DND-41 (cell line): Measurements from ENCODE around the gene PLIN3.
A peak's percentile ranks its signal among the peaks of the same experiment; 100 is the strongest.

ENCODE experiments used
- ATAC-seq: fragments of 200-7000 bp; cut with Tn5 transposase; 3 replicates; pipeline ENCODE4 v1.9.1; 2021; ENCODE audit warnings: low read depth; ENCODE audit not compliant: insufficient read depth
- DNase-seq: peaks from one replicate; pipeline ENCODE4 v3.0.0-alpha.2; 2020
- H2AFZ ChIP-seq: 2 replicates; pipeline ENCODE4 v1.6.0; 2012; ENCODE audit warnings: low read depth, low read length
- H3K27ac ChIP-seq: 2 replicates; pipeline ENCODE4 v1.5.1; 2012; ENCODE audit warnings: low read length, inconsistent platforms
- H3K27me3 ChIP-seq: fragments of 200-600 bp; sonication (generic); 2 replicates; pipeline ENCODE4 v1.6.0; 2012; ENCODE audit warnings: low read length, mild to moderate bottlenecking, inconsistent platforms; ENCODE audit not compliant: insufficient read depth, poor library complexity
- H3K36me3 ChIP-seq: 2 replicates; pipeline ENCODE4 v1.5.1; 2012; ENCODE audit warnings: low read length, inconsistent platforms; ENCODE audit not compliant: insufficient read depth
- H3K4me1 ChIP-seq: 2 replicates; pipeline ENCODE4 v1.5.1; 2012; ENCODE audit warnings: mild to moderate bottlenecking, low read length; ENCODE audit not compliant: insufficient read depth
- H3K4me2 ChIP-seq: 2 replicates; pipeline ENCODE4 v1.6.0; 2012; ENCODE audit warnings: mild to moderate bottlenecking, moderate library complexity, low read length, inconsistent platforms; ENCODE audit not compliant: insufficient read depth
- H3K4me3 ChIP-seq, 2 experiments: fragments of 200-600 bp in 1 of 2; shearing (Covaris generic) in 1 of 2; 2 replicates each; pipeline ENCODE4 v1.5.1; 2012 to 2016; ENCODE audit warnings: inconsistent platforms in 2 of 2, low read length in 2 of 2, mild to moderate bottlenecking in 2 of 2, low read depth in 1 of 2, moderate library complexity in 1 of 2
- H3K79me2 ChIP-seq: 2 replicates; pipeline ENCODE4 v1.6.0; 2012; ENCODE audit warnings: low read length, inconsistent platforms; ENCODE audit not compliant: insufficient read depth
- H3K9ac ChIP-seq: 2 replicates; pipeline ENCODE4 v1.6.0; 2012; ENCODE audit warnings: low read depth, mild to moderate bottlenecking, inconsistent platforms, low read length, moderate library complexity
- H3K9me3 ChIP-seq: 2 replicates; pipeline ENCODE4 v1.5.1; 2012; ENCODE audit warnings: low read length, moderate library complexity, mild to moderate bottlenecking, inconsistent platforms; ENCODE audit not compliant: insufficient read depth, severe bottlenecking
- H4K20me1 ChIP-seq: 2 replicates; pipeline ENCODE4 v1.6.0; 2012; ENCODE audit warnings: low read length; ENCODE audit not compliant: insufficient read depth
- EZH2 ChIP-seq: IDR thresholded peaks from 3 replicates; pipeline ENCODE4 v1.6.1; 2012; ENCODE audit warnings: borderline replicate concordance, low read depth, mild to moderate bottlenecking, moderate library complexity, low read length, inconsistent platforms; ENCODE audit not compliant: severe bottlenecking
- TF ChIP-seq, protein P1 (sequence below): IDR thresholded peaks from 2 replicates; pipeline ENCODE4 v1.5.1; 2012; ENCODE audit warnings: borderline replicate concordance, low read length, moderate library complexity, mild to moderate bottlenecking; ENCODE audit not compliant: poor library complexity, severe bottlenecking; ENCODE audit errors: extremely low read depth

PLIN3 gene

DNA sequence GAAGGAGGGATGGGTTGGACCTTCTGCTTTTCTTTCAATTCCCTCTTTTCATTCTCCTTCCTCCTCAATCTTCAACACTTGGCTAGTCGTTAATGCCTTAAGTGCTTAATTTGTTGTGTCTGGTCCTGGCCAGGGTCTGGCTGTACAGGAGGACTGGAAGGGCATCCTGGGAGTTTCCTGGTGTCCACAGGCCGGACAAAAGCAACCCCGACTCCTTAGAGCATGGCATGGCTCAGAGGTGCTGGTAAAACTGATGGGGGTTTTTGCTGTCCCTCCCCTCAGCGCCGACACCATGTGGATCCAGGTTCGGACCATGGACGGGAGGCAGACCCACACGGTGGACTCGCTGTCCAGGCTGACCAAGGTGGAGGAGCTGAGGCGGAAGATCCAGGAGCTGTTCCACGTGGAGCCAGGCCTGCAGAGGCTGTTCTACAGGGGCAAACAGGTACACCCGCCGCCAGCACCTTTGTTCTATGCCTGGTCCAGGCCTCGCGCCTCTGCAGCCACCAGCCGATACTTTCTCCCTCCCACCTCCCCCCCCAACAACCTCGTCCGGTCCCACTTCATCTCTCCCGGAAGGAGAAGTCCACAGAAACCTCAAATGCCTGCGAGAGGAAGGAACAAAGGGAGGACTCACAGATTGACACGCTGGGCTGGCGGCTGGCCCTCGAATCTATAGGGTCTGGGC is 43.3 kb upstream of the PLIN3 start:
- H3K4me2 ChIP-seq: peak overlapping the region; percentile 95
- no peak for ATAC-seq
- TF ChIP-seq EZH2: no peak
- TF ChIP-seq, protein P1, sequence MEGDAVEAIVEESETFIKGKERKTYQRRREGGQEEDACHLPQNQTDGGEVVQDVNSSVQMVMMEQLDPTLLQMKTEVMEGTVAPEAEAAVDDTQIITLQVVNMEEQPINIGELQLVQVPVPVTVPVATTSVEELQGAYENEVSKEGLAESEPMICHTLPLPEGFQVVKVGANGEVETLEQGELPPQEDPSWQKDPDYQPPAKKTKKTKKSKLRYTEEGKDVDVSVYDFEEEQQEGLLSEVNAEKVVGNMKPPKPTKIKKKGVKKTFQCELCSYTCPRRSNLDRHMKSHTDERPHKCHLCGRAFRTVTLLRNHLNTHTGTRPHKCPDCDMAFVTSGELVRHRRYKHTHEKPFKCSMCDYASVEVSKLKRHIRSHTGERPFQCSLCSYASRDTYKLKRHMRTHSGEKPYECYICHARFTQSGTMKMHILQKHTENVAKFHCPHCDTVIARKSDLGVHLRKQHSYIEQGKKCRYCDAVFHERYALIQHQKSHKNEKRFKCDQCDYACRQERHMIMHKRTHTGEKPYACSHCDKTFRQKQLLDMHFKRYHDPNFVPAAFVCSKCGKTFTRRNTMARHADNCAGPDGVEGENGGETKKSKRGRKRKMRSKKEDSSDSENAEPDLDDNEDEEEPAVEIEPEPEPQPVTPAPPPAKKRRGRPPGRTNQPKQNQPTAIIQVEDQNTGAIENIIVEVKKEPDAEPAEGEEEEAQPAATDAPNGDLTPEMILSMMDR: no peak
- peak overlapping the region; percentile 92 for H3K9ac ChIP-seq
- H3K79me2 ChIP-seq: peaks cover 59% of the 10 kb centered on the region
- no peaks in the 10 kb centered on the region for H3K27me3 ChIP-seq
- peak; percentile 64 for DNase-seq
- H3K9me3 ChIP-seq: no peaks in the 10 kb centered on the region
- peak overlapping the region; percentile 55 for H3K27ac ChIP-seq
- H4K20me1 ChIP-seq: peaks cover 55% of the 10 kb centered on the region
- H2AFZ ChIP-seq: peak overlapping the region; percentile 3; the same call in 1 of the 2 replicates
- H3K36me3 ChIP-seq: peaks cover 55% of the 10 kb centered on the region
- peak overlapping the region; percentile 29 to 61; a peak in 3 of 4 replicates for H3K4me3 ChIP-seq
- peaks cover 53% of the 10 kb centered on the region for H3K4me1 ChIP-seq

GRCh38 chr19:4909897-4910593 is 42.6 kb upstream of the PLIN3 start:
- Histone ChIP-seq H3K27ac (peak overlapping the region; percentile 88), H3K4me2 (peak overlapping the region; percentile 95), H2AFZ (peak overlapping the region; percentile 70), H3K9ac (peak overlapping the region; percentile 92), H4K20me1 (peaks cover 48% of the 10 kb centered on the region), H3K27me3 (no peaks in the 10 kb centered on the region), H3K4me3 (peak overlapping the region; percentile 29 to 61), H3K36me3 (peaks cover 48% of the 10 kb centered on the region), H3K79me2 (peaks cover 52% of the 10 kb centered on the region), H3K9me3 (no peaks in the 10 kb centered on the region), H3K4me1 (peaks cover 51% of the 10 kb centered on the region)
- DNase-seq: peak; percentile 97
- ATAC-seq: peak; percentile 82
- TF ChIP-seq, protein P1: no peak

DNA sequence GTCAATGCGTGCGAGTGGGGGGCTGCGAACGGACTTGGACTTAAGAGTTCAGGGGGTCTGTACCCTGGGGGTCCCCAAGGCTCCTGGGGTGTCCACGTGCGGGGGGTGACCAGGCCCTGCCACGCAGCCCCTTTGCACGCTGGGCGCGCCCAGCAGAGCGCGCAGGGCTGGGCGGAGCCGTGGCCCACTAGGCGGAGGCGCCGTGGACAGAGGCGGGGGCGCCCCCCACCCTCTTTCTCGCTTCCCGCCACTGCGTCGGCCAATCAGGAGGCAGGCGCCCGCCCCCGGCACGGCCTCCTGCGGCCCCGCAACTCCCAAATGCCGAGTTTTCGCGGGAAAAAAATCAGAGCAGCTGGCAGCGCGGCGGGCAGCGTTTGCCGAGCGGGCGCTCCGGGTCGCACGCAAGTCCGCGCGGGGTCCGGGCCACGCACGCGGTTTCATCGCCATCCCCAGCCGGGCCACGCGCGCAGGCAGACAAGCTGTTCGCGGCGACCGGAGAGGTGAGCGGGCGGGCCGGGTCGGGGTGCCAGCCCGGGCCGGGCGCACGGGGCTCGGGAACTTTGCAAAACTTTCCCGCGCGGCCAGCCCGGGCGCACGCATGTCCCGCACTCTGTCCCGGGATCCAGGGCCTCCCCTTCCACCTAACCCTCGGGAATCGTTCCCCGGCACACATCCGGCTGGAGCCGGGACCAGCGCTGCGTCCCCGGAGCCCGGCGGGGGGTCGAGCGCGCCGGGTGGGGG is 41.9 kb upstream of the PLIN3 start, which contains the start of gene UHRF1:
Gene UHRF1 (plus strand): TSS at position 346 of the 741 bp plus-strand sequence. CDS start 1,385 bp downstream, outside the sequence.
- peak within 1 kb of the TSS; percentile 70 for H2AFZ ChIP-seq
- peak within 1 kb of the TSS; percentile 92 for H3K9ac ChIP-seq
- DNase-seq (peak; percentile 93), ATAC-seq (peak; percentile 78)
- peaks cover 41% of the 10 kb centered on the region for H3K36me3 ChIP-seq
- H3K79me2 ChIP-seq: peaks cover 44% of the 10 kb centered on the region
- no peaks in the 10 kb centered on the region for H3K27me3 ChIP-seq
- no peaks in the 10 kb centered on the region for H3K9me3 ChIP-seq
- H3K27ac ChIP-seq: peak within 1 kb of the TSS; percentile 88
- H3K4me2 ChIP-seq: peak within 1 kb of the TSS; percentile 95
- H3K4me1 ChIP-seq: peaks cover 44% of the 10 kb centered on the region
- H3K4me3 ChIP-seq: peak within 1 kb of the TSS; percentile 29 to 61
- TF ChIP-seq, protein P1: no peak
- TF ChIP-seq EZH2: no peak
- H4K20me1 ChIP-seq: peaks cover 41% of the 10 kb centered on the region
